GM18909 (cell line): ENCODE results near the gene ZNF516.

Experiments
- ATAC-seq: cut with Tn5 transposase; IDR thresholded peaks from one replicate; pipeline ENCODE4 v1.9.1; 2021; ENCODE audit warnings: mild to moderate bottlenecking; ENCODE audit not compliant: unreplicated experiment, poor library complexity

ZNF516 gene

DNA sequence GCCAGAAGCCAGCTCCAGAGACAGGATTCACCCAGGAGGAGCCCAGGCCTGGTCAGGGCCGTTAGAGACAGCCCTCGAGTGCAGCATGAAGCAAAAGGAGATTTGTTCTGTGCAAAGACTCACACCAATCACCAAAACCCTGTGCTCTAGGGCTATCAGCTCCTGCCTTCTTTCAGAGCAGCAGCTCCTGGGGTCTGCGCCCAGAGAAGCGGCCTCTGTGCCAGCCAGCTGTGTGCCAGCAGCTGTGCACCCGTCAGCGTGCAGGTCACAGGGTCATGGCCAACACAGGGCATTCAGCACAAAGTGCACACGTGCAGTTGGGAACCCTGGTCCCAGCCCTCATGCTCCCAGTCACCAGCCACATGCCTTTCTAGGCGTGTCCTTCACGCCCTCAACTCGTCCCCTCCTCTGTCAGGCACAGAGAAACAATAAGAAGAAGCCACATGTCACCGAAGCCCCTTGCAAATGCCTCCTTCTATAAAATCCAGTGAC is 49.3 kb downstream of the ZNF516 start:
- ATAC-seq, result no peak

DNA sequence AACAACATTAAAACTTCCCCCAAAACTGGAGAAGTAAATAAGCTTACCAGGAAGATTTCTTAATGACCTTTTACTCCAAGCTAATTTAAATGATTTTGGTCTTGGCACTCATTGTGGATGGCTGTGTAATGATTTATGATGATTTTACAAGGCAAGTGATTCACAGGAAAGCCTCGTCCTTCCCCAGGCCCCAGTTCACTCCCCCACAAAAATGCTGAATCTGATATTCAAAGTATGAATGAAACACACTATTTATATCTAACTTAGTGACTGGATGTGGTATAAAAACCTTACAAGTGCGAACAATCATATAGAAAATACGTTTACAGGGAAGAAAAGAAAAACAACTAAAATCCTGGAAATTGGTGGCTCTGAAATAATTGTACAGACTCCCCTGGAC is 49.8 kb downstream of the ZNF516 start:
- no peak for ATAC-seq

GRCh38 chr18:76444446-76445105 is 50.5 kb downstream of the ZNF516 start:
- ATAC-seq, result no peak

DNA sequence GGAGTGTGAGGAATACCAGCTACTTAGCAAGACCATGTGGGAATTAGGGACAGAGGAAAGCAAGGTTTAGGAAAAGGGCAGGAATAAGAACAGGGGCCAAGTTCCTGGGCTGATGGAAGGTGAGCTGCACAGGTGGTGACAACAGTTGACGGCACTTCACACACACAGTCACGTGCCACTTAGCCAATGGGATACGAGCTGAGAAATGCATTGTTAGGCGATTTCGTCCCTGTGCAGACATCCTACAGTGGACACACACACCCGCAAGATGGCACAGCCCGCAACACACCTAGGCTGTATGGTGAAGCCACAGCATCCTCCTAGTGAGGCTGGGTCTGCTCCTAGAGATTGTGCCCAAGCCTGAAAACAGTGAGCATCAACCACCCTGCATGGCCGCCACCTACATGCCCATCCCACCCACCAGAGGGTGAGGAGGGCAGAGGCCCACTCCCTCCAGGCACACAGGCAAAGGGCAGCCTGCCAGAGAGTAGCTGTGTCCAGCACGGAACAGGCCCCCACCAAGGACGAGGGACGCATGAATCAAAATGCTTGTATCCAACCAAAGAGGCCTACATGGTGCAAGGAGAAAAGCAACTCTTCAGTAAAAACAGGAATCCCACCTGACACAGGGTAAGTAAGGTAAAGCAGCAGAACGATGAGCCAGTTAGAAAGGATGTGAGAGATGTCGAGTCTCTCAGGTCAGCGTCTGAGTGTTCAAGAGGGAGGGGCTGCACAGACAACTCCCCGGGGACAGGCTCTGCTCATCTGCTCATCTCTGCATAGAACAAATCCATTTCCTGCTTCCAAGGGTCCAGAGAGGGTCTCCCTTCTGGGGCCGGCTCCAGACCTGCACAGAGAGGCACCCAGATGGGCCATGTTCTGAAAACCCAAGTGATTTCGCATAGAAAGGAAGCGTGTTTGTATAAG is 51.3 kb downstream of the ZNF516 start:
- no peak for ATAC-seq

DNA sequence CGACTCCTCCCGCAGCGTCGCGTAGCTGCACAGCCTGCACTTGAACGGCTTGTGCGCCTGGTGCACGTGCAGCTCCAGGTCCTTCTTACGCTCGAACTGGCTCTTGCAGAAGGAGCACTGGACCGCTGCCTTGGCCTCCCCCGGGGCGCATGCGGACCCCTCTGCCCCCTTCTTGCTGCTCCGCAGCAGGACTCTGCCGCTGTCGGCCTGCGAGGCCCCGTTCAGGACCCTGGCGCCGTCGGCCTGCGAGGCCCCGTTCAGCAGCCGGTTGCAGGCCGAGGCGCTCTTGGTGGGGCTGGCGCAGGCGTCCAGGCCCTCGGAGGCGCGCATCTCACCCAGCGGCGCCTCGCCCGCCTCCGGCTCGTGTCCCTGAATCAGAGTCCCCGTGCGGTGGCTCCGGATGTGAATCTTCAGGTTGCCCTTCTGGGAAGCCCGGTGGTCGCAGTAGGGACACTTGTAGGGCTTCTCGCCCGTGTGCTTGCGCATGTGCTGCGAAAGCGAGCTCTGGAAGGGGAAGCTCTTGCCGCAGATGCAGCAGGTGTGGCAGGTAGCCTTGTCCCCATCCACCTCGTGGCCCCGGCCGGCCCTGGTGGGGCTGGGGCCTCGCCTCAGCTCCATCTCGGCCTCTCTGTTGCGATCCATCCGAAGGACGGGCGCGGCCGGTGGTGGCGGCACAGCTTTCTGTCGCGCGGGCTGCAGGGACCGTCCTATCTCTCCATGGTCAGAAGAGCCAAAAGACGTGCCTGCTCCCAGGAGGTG is 52.5 kb downstream of the ZNF516 start:
- ATAC-seq, result no peak

- ATAC-seq, result no peak
Observed at GRCh38 chr18:76441668-76442412, 53.2 kb downstream of the ZNF516 start.

DNA sequence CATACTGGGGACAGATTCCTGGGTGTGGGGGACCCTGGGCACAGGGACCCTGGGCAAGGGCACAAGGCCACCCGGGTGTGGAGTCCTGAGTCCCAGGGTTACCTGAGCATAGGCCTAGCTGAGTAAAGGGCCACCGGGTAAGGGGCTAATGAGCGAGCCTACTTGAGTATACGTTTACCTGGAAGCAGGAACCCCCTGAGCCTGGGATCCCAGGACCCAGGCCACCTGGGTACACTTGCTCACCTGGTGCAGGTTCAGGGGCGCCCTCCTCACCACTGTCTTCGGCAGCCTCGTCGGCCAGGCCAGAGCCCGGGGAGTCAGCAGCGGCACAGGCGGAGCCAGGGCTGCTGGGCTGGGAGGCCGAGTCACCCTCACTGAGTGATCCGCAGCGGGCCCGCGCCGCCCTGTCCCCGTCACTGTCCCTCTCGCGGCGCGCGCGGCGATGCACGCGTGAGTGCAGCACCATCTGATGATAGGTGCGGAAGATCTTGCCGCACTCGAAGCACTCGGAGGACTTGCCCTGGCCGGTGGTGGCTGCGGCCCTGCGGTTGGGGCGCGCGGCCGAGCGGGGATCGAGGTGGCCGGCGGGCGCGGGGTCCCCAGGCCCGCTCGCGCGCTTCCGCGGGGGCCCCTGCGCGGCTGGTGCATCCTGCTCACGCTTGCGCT is 53.9 kb downstream of the ZNF516 start:
- no peak for ATAC-seq

GRCh38 chr18:76437910-76438309 is 57.1 kb downstream of the ZNF516 start:
- no peak for ATAC-seq

- ATAC-seq, result no peak
Observed at GRCh38 chr18:76437011-76437410, 58.0 kb downstream of the ZNF516 start.

- ATAC-seq, result no peak
Observed at GRCh38 chr18:76436342-76436741, 58.7 kb downstream of the ZNF516 start.

GRCh38 chr18:76435316-76435989 is 59.6 kb downstream of the ZNF516 start:
- no peak for ATAC-seq

- ATAC-seq, result no peak
Observed at GRCh38 chr18:76434452-76434851, 60.6 kb downstream of the ZNF516 start.

DNA sequence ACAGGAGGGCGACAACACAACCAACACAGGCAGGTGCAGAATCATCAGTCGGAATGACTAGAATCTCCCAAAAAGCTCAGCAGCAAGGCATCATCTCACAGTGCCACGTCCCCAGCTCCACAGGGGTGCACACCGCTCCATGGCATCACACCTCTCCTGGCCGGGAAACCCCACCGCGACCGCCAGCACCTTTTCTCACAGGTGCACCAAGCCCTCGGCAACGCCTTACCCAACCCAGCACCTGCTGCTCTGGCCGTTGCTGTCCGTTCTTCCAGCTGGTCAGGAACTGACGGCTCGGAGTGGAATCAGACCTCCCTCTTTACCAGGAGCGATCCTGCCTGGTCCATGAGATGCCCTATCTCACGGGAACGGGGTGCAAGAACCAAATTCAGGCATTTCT is 61.3 kb downstream of the ZNF516 start:
- no peak for ATAC-seq

GRCh38 chr18:76432970-76433767 is 61.9 kb downstream of the ZNF516 start:
- no peak for ATAC-seq

DNA sequence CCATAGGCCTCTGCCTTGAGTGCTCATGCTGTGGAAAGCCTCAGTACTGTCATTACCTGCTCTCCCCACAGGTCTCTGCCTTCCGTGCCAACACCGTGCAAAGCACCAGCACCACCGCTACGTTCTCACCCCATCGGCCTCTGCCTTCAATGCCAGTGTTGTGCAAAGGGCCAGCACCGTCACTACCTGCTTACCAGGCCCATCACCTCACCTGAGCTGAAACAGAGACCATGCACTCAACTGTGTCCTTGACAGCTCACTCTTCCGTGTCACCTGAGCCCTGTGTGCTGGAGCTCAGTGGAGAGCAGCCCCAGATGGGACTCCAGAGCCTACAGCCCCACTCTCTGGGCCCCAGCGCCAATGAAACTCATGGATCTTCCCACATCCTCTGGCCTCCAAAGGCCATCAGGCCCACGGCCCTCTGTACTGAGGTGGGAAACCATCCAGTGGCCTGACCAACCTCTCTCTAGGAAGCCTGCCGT is 62.7 kb downstream of the ZNF516 start:
- no peak for ATAC-seq

- ATAC-seq, result no peak
Observed at GRCh38 chr18:76431437-76432273, 63.4 kb downstream of the ZNF516 start.

GRCh38 chr18:76430636-76431035 is 64.4 kb downstream of the ZNF516 start:
- ATAC-seq, result no peak
